ENCODE data around the gene NFATC4.

Gene NFATC4

DNA sequence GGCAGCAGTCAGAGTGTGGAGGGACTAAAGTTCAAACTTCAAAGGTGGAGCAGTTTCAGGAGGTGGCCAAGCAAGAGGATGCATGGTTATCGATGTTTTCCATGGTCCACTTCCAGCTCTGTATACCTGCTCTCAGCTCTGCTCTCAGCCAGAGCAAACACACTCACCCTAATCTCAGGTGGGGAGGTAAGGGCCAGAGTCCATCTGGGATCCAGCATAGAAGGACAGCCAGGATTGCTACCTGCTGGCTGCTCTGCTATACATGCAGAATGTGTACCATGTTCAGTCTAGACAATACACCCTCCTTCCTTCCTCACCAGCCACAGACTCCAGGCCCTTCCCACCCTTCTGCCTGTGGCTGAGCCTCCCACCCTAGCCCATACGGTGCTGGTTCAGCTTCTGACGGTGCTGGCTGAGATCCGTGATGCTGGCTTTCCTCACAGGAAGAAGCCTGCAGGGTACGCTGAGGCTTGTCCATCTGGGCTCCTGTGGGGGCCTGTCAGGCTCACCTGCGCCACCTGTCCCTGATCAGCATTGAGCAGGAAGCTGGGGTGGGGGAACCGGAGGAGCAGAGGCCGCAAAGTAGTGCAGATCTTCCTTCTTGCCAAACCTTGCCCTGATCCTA, 59.0 kb downstream of the NFATC4 start:
- TF ChIP-seq, protein P1, sequence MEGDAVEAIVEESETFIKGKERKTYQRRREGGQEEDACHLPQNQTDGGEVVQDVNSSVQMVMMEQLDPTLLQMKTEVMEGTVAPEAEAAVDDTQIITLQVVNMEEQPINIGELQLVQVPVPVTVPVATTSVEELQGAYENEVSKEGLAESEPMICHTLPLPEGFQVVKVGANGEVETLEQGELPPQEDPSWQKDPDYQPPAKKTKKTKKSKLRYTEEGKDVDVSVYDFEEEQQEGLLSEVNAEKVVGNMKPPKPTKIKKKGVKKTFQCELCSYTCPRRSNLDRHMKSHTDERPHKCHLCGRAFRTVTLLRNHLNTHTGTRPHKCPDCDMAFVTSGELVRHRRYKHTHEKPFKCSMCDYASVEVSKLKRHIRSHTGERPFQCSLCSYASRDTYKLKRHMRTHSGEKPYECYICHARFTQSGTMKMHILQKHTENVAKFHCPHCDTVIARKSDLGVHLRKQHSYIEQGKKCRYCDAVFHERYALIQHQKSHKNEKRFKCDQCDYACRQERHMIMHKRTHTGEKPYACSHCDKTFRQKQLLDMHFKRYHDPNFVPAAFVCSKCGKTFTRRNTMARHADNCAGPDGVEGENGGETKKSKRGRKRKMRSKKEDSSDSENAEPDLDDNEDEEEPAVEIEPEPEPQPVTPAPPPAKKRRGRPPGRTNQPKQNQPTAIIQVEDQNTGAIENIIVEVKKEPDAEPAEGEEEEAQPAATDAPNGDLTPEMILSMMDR (conservative IDR thresholded peaks at IDR 0.05; ENCODE audit: low read depth, low read length) = no peak
- no peak for DNase-seq (ENCODE audit: low read depth)
- H3K4me3 ChIP-seq (ENCODE audit: low read length) = no peak overlapping the region

DNA sequence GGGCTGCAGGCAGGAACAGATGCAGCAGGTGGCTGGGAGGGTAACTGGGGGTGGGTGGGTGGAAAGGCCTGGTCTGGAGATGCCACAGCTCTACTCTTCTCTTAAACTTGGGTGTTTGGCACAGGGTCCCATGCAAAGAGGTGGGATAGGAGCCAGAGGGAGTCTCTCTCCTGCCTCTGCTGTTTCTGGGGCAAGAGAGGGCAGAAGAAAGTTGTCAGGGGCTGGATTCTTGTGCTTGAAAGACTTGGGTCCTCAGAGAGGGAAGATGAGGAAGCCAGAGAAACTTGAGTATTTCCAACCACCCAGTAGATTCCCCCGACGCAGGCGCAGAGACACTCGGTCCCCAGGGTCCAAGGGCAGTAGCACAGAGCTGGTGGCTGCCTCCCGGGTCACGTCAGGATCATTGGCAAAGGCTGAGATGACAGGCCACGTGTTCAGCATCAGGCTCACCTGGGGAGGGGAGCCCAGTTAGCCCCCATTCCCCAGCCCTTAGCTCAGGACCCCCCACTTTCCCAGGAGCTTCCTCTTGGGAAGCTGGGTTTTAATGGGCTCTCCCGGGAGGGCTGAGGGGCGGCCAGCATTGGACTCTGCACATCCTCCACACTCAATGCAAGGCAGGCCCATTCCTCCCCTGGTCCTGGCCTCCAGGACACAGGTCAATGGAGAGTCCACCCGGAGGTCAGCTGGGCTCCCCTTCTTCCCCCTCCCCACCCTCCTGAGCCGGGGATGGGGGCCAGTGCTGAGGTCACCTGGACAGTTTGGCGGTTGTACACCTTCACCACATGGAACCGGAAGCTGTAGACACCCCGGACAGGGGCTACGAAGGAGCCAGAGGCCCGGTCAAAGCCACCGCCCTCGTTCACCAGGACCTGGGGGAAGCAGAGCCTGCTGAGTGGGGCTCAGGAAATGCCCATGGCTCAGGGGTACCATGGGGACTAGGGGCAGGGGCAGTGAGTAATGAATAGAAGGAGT, 59.8 kb downstream of the NFATC4 start:
- no peak for DNase-seq (ENCODE audit: low read depth)
- TF ChIP-seq, protein P1 (conservative IDR thresholded peaks at IDR 0.05; ENCODE audit: low read depth, low read length) = no peak
- H3K4me3 ChIP-seq (ENCODE audit: low read length) = no peak overlapping the region

DNA sequence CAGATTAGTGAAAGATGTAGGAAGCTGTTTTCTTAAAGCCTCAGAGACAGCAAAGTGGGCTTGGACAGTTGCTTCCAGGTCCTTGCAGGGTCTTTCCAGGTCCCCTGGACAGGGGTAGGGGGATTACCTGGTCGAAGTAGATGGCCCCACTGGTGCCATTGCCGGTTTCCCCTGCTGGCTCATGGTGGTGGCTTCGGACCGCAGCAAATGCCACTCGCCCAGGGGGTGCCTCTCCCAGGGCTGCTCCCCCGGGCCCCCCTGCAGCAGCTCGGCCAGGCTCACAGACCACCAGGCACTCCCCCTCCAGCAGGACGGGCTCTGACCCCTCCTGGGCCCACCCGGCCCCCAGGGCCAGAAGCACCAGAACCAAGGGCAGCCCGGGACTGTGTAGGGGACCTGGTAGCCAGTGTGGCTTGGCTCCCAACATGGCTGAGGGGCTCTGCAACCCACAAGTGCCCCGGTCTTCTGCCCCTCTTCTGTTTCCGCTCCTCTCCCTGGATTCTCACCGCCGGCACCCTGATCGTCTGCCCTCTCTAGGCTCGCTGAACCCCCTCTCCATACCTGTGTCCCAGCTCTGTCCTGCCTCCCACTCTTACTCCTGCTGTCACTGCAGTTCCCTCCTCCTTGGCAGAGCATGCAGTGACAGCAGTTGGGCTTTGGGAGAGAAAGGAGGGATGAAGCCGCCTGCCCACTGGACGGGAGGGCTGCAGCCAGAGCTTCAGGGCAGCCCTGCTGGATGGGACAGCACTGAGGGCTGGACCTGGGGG, 60.8 kb downstream of the NFATC4 start:
- H3K4me3 ChIP-seq (ENCODE audit: low read length) = no peak overlapping the region
- DNase-seq (ENCODE audit: low read depth) = no peak
- TF ChIP-seq, protein P1 (conservative IDR thresholded peaks at IDR 0.05; ENCODE audit: low read depth, low read length) = no peak
